ENCODE measurements around the gene SEZ6. TPM values are rescaled to one million over a fixed set of nuclear protein-coding genes. Genes with fewer than 3 reads are reported as not detected.

The SEZ6 gene
- total RNA-seq, 2 experiments from 2014 or later = 0.31 TPM; not detected in 1

DNA sequence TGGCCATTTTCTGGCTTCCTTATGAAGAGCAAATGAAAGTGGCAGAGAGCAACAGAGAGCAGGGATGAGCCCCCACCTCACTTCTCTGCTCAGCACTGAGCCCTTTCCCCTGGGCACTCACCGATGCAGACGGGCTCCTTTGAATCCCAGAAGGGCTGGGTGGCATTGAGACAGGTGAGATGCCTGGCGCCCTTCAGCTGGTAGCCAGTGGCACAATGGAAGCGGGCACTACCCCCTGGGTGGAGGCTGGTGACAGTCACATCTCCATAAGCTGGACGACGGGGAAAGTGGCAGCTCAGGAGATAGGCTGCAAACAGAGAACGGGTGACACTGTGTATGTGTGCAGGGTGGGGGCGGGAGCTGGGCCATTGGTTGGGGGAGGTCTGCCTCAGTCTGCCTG is 42.0 kb downstream of the SEZ6 start:
- no peak overlapping the region for H3K27ac ChIP-seq (ENCODE audit: low read depth in 1 of 2, low read length in 2 of 2)
- Mint-ChIP-seq H3K36me3 (ENCODE audit: low read depth) (no peaks in the 10 kb centered on the region), H3K27me3 (peaks cover 9% of the 10 kb centered on the region), H3K4me3 (no peak overlapping the region), H3K9me3 (no peaks in the 10 kb centered on the region), H3K4me1 (ENCODE audit: low read depth) (no peaks in the 10 kb centered on the region), H3K27ac (no peak overlapping the region)
- no peak for DNase-seq
- peaks cover 0 to 7% of the 10 kb centered on the region in 2 experiments for H3K27me3 ChIP-seq (ENCODE audit: control insufficient read depth in 1 of 2, insufficient read depth in 2 of 2, low read length in 2 of 2)
- TF ChIP-seq, protein P1, sequence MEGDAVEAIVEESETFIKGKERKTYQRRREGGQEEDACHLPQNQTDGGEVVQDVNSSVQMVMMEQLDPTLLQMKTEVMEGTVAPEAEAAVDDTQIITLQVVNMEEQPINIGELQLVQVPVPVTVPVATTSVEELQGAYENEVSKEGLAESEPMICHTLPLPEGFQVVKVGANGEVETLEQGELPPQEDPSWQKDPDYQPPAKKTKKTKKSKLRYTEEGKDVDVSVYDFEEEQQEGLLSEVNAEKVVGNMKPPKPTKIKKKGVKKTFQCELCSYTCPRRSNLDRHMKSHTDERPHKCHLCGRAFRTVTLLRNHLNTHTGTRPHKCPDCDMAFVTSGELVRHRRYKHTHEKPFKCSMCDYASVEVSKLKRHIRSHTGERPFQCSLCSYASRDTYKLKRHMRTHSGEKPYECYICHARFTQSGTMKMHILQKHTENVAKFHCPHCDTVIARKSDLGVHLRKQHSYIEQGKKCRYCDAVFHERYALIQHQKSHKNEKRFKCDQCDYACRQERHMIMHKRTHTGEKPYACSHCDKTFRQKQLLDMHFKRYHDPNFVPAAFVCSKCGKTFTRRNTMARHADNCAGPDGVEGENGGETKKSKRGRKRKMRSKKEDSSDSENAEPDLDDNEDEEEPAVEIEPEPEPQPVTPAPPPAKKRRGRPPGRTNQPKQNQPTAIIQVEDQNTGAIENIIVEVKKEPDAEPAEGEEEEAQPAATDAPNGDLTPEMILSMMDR (IDR thresholded peaks at IDR 0.05) = no peak
- ATAC-seq (ENCODE audit: poor library complexity) = no peak
- ChIA-PET POLR2A (no interaction called here), CTCF (interaction anchor here (1.4 to 3.6 kb wide), 2 partner anchors 10 to 153 kb away, joined by 6 to 36 read pairs; no protein-coding TSS in a partner anchor)
- peaks cover 3% of the 10 kb centered on the region for H3K4me1 ChIP-seq (ENCODE audit: insufficient read depth, low read length)
- H3K4me3 ChIP-seq (ENCODE audit: low read length) = no peak overlapping the region
- H3K9me3 ChIP-seq (ENCODE audit: control insufficient read depth in 1 of 2, insufficient read depth in 1 of 2, low read length in 2 of 2) = no peaks in the 10 kb centered on the region
- intact Hi-C loops (cut with DNase I, micrococcal nuclease) = loop anchor here in 1 of 2 experiments (10.0 kb wide), 1 partner anchor 221 kb away; the partner anchor contains the start of gene MYO18A
- H3K36me3 ChIP-seq (ENCODE audit: insufficient read depth, low read length) = no peaks in the 10 kb centered on the region

DNA sequence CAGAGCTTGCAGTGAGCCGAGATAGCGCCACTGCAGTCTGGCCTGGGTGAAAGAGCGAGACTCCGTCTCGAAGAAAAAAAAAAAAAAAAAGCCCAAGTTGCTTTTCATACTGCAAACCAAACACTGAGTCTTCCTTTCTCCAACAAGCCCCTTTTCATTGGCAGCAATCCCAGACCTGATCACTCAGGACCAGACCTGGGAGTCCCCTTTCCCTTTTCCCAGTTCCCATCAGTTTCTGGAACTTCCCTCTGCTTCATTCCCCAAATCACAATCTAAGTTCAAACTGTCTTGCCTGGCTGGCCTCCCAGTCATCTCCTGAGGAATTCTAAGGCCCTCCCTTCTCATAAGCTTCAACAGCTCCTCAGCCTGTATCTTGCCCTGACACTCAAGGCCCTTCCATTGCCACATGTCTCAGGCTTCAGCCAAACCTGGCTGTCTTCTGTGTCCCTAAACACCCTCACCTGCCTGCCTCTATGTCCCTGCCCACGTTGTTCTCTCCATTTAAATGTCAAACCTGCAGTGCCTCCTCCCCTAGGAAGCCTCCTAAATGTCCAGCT is 42.7 kb downstream of the SEZ6 start:
- Mint-ChIP-seq H3K36me3 (ENCODE audit: low read depth) (no peaks in the 10 kb centered on the region), H3K27me3 (peaks cover 9% of the 10 kb centered on the region), H3K27ac (no peak overlapping the region), H3K4me1 (ENCODE audit: low read depth) (no peaks in the 10 kb centered on the region), H3K4me3 (no peak overlapping the region), H3K9me3 (no peaks in the 10 kb centered on the region)
- H3K36me3 ChIP-seq (ENCODE audit: insufficient read depth, low read length) = no peaks in the 10 kb centered on the region
- TF ChIP-seq, protein P1 (IDR thresholded peaks at IDR 0.05) = no peak
- H3K4me3 ChIP-seq (ENCODE audit: low read length) = no peak overlapping the region
- H3K9me3 ChIP-seq (ENCODE audit: control insufficient read depth in 1 of 2, insufficient read depth in 1 of 2, low read length in 2 of 2) = no peaks in the 10 kb centered on the region
- intact Hi-C loops (cut with DNase I, micrococcal nuclease) = loop anchor here in 1 of 2 experiments (10.0 kb wide), 1 partner anchor 222 kb away; the partner anchor contains the start of gene MYO18A
- CTCF ChIA-PET = interaction anchor here (0.6 to 3.6 kb wide), 4 partner anchors 10 to 201 kb away, joined by 3 to 36 read pairs (median 4); no protein-coding TSS in a partner anchor
- POLR2A ChIA-PET = no interaction called here
- no peak for ATAC-seq (ENCODE audit: poor library complexity)
- no peak overlapping the region for H3K27ac ChIP-seq (ENCODE audit: low read depth in 1 of 2, low read length in 2 of 2)
- no peak for DNase-seq
- peaks cover 0 to 7% of the 10 kb centered on the region in 2 experiments for H3K27me3 ChIP-seq (ENCODE audit: control insufficient read depth in 1 of 2, insufficient read depth in 2 of 2, low read length in 2 of 2)
- H3K4me1 ChIP-seq (ENCODE audit: insufficient read depth, low read length) = peaks cover 3% of the 10 kb centered on the region

DNA sequence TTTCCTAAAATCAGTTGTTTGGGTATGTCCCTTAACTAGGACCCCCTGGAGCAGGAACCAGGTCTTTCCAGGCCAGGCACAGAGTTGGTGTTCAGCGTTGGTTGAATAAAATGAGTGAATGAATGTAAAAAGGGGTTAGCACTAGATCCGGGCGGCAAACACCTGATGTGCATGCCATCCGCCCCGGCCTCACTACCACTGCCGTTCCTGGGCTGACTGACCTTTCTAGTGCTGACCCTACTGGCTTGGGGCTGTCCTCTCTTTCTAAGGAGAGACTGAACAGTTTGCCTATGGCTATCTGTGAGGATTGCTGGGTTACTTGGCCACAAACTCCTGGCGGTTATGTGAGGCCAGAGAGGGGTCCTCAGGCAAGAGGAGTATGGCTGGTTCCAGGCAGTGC is 44.4 kb downstream of the SEZ6 start:
- Mint-ChIP-seq H3K4me3 (no peak overlapping the region), H3K9me3 (no peaks in the 10 kb centered on the region), H3K4me1 (ENCODE audit: low read depth) (no peaks in the 10 kb centered on the region), H3K36me3 (ENCODE audit: low read depth) (no peaks in the 10 kb centered on the region), H3K27me3 (peaks cover 9% of the 10 kb centered on the region), H3K27ac (no peak overlapping the region)
- ChIA-PET CTCF (no interaction called here), POLR2A (interaction anchor here (0.6 kb wide), 1 partner anchor 207 kb away, joined by 4 read pairs; no protein-coding TSS in a partner anchor)
- Histone ChIP-seq H3K36me3 (ENCODE audit: insufficient read depth, low read length) (no peaks in the 10 kb centered on the region), H3K27me3 (ENCODE audit: control insufficient read depth in 1 of 2, insufficient read depth in 2 of 2, low read length in 2 of 2) (peaks cover 0 to 7% of the 10 kb centered on the region in 2 experiments), H3K9me3 (ENCODE audit: control insufficient read depth in 1 of 2, insufficient read depth in 1 of 2, low read length in 2 of 2) (no peaks in the 10 kb centered on the region), H3K4me1 (ENCODE audit: insufficient read depth, low read length) (peaks cover 3% of the 10 kb centered on the region), H3K4me3 (ENCODE audit: low read length) (no peak overlapping the region), H3K27ac (ENCODE audit: low read depth in 1 of 2, low read length in 2 of 2) (no peak overlapping the region)
- ATAC-seq (ENCODE audit: poor library complexity) (no peak), DNase-seq (no peak)
- intact Hi-C loops (cut with DNase I, micrococcal nuclease) = loop anchor here in 1 of 2 experiments (10.0 kb wide), 1 partner anchor 223 kb away; the partner anchor contains the start of gene MYO18A
- TF ChIP-seq, protein P1 (IDR thresholded peaks at IDR 0.05) = no peak

All from CD4-positive, alpha-beta T cell (primary cell).